GM20431 (cell line): ENCODE measurements around the gene TRIM47.

Experiments used
- in situ Hi-C: fragments of 300-500 bp; cut with MseI, MboI; formaldehyde crosslinking; loops from one replicate; pipeline ENCODE4 v1.15.0; 2020; ENCODE audit warnings: low sequenced_read_pairs; ENCODE audit not compliant: unreplicated experiment

Gene TRIM47

DNA sequence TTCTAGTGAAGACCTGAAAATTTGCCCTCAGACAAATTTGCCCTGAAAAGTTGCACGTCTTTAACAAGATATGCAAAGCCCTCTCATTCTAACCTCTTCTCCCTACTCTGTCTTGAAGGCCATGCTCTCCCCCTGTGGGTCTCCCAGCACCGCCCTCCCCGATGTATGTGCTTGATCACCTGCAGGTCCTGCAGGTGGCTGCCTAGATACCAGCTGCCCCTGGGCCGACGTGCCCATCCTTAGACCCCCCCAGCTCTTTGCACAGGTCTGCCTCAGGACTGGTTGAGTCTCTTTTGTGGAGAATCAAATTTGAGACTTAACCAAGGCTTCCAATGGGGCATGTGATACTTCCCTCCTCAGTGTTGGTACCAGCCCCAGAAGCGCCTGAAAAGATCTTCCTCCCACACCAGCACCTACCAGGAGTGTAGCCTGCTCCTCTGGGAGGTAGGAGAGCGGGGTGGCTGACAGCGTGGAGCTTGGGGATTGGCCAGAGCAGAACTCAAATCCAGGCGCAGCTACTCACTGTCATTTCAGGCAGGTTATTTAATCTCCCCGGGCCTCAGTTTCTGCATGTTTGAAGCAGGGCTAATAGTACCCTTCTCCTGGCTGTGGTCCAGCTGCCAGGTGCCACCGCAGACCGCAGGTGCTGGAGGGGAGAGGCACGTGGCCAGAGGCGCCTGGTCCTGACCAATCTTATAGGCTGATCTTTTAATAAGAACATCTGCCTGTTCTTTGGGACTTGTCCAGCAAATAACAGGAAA is 30.9 kb upstream of the TRIM47 start:
- in situ Hi-C loops = no loop called here

DNA sequence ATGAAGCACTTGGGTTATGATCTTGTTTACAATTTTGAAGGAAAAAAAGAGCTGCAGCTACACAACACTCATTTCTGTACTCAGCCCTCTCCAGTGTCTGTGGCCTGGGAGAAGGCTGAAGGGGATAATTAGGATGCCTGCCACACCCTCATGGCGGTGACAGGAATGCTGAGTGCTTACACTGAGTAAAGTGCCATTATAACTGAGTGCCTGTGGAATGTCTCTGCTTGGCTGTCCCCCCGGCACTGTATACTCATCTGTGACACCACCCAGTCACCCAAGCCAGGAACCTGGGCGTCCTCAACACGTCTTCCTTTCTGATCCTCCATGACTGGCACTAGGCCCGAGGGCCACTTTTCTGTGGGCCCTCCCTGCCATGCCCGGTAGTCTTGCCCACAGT is 29.8 kb upstream of the TRIM47 start:
- in situ Hi-C loops = no loop called here

DNA sequence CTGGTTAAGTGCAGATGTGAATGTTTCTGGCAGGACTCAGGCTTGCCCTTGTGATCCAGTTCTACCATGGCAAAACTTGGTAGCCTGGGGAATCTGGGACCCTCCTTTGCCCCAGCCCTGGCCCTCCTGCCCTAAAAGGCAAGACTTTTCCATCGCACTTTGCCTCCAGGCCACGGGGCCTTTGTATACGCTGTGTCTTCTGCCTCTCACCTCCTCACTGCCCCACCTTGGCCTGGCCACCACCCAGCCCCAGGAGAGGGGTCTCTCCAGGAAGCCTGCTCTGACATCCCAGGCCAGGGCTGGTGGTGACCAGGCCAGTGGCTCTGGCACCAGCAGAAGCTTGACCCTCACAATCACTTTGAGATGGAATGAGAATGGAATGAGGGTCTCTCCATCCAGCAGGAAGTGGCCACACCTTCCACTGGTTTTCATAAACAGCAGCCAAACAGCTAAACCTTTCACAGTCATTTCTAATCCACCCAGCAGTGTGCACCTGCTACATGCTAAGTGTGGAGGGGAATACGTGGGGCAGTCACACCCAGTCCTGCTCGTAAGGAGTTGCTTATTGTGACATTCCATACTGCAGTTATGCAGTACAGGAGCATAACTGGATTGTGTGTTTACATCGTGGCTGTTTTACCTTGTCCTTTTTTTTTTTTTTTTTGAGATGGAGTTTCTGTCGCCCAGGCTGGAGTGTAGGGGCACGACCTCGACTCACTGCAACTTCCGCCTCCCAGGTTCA is 27.9 kb upstream of the TRIM47 start:
- in situ Hi-C loops = no loop called here

DNA sequence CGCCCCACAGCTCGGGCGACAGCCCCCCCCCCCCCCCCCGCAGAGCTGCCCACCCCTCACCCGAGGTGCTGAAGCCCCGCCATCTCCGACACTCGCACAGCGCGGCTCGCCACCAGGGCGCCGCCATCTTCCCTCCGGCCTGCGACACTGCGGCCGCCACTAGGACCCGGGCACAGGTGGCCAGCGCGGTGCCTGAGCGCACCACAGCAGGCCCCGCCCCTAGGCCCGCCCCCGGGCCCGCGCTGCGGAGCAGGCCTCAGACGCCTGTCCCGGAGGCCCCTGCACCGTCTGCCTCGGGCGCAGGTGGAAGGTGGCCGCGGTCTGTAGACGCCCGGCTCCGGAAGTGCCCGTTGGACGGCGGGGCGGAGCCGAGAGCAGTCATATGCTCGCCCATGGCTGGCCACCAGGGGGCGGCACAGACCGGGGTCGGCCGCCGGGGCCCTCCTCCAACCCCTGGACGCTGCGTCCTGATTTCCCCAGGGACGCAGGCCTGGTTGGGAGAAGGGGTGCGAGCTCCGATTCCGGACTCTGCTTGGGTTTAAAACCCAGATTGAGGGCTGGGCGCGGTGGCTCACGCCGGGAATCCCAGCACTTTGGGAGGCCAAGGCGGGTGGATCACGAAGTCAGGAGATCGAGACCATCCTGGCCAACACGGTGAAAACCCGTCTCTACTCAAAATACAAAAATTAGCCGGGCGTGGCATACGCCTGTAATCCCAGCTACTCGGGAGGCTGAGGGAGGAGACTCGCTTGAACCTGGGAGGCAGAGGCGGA is 26.6 kb upstream of the TRIM47 start, which contains the start of gene MRPL38:
Gene MRPL38 (minus strand): TSS at position 136 of the 773 bp plus-strand sequence. CDS start 9 bp downstream, at position 127.
- in situ Hi-C loops = no loop called here

DNA sequence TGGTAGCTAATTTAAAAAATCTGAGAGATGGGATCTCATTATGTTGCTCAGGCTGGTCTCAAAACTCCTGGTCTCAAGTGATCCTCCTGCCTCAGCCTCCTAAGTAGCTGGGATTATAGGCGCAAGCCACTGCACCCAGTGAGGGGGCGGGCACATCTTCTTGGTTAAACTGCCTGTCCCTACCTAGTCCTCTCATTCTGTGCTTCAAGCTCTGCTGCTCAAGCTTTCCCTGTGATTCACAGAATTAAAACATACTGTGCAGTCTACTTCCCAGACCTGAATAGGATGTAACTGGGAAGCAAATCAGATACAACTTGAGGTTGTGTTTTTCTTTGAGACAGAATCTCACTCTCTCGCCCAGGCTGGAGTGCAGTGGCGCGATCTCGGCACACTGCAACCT is 24.0 kb upstream of the TRIM47 start:
- in situ Hi-C loops = no loop called here

DNA sequence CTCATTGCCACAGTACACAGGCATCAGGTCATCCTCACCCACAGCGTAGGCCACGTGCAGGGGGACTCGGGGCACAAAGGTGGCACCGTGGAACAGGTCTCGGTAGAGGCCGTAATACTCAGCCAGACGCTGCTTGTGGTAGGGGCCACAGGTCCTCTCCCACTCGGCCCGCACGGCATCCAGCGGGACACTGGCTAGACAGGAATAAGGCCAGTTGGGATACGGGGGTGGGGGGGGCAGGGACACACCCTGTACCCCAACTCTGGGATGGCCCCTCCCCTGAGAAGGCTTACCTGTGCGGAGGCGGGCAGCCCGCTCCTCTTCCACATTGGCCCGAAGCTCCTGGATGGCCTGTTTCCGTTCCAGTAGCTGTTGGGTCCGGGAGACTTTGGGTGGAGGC is 23.3 kb upstream of the TRIM47 start:
- in situ Hi-C loops = no loop called here

DNA sequence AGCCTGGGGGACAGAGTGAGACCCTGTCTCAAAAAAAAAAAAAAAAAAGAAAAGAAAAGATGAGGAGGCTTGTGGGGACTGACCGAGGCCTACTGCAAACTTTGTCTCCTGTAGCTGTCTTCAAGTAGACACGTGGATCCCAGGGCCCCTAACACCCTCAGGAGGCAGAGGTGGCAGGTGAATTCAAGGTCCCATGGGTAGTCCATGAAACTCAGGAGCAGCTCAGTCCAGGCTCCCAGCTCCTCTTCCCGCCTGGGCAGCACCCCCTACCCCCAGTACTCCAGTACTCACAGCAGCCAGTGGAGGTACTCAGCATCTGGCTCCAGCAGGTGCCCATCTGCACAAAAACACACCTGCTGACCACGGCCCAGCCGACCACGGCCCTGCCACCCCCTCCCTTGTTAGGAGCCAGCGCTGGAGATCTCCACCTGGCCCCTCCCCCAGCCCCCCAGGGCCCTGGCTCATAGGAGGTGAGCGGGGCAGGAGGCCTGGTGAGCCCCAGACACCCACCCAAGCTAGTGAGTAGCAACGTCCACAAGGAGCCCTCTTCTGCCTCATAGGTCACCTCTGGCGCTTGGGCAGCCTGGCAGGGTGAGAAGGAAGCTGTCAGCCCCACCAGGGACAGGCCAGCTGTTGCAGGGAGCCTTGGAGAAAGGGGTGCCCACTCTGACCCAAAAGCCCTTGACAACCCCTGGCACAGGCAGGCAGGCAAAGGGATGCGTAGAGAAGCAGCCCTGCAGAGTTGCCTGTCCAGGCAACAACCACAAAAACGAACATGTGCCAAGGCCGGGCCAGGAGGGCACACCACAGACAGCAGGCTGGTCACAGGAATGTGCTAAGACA is 22.5 kb upstream of the TRIM47 start:
- in situ Hi-C loops = no loop called here

DNA sequence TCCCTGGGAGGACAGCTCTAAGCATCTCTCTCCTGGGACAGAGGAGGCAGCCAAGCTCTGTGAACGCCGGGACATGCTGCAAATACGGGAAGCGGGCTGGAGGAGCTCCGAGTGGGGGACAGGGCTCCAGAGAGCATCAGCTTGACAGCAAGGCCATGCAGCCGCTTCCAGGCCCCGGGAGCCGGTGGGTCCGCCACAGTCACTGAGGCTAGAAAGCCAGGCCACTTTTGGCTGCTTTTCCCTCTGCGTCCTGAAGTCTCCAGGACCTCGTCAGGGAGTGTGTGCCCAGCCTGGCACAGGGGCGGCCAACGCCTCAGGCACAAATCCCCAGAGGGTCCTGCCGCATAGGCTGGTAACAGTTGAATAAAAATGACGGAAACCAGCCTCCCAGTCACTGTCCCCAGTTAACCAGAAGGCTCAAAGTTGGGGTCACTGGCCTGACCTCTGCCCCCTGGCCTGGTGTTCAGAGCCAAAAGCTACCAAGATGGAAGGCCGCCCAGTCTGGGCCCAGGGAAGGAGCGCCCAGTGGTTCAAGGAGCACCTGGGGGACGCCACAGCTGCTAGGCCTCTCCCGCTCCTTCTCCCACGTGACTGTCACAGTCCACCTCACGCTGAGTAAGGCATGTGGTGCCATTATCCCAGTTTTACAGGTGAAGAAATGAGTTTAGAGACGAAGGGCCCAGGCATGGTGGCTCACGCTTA is 21.5 kb upstream of the TRIM47 start:
- in situ Hi-C loops = no loop called here

DNA sequence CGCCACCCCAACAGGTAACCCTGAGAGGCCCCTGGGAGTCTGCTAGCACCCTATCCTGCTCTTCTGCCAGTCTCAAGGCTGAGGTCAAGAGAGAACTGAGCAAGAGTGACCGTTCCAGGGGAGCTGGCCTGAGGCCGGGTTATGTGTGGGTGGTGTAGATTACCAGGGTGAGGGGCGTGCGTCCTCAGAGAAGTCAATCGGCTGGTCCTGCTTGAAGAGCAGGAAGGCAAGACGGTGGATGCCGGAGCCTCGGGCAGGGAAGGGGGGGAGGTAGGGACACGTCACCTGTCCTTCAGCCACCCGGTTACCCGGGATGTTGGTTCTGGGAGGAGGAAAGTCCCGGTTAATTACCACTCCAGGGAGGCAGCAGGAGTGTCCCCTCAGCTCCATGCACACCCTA is 21.0 kb upstream of the TRIM47 start:
- in situ Hi-C loops = no loop called here

DNA sequence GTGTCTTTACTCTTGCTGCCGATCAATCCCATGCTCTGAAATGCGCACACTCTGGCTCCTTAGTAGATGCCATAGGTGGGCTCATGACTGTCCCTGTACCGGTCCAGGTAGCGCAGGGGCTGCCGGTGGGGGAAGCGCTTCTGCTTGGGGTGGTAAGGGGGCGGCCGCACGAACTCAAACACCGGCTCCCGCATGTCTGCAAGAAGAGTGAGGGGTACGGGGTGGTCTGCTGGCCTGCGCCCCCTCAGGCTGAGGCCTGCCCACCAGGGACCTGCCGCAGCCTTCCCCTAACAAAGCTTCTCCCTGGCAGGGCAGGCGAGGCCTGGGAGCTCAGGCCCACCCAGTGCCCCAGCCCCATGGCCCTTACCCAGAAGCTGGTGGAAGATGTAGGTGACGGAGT is 20.4 kb upstream of the TRIM47 start:
- in situ Hi-C loops = no loop called here

DNA sequence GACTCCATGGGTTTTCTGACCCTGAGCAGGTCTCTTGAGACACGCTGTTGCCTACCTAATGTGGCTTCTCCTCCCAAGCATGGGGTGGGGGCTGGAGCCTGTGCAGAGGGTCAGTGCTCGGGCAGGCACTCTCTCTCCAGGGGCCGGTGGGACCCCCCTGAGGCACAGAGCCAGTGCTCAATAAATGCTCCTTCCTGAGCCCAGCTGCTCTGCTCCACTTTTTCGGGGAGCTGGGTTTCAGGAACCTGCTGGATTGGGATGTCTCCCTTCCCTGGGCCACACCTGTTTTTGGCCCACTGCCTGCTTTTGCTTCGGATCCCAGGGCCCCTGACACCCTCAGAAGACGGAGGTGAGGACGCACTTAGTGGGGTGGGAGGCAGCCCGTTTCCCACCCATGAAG is 19.7 kb upstream of the TRIM47 start:
- in situ Hi-C loops = no loop called here

DNA sequence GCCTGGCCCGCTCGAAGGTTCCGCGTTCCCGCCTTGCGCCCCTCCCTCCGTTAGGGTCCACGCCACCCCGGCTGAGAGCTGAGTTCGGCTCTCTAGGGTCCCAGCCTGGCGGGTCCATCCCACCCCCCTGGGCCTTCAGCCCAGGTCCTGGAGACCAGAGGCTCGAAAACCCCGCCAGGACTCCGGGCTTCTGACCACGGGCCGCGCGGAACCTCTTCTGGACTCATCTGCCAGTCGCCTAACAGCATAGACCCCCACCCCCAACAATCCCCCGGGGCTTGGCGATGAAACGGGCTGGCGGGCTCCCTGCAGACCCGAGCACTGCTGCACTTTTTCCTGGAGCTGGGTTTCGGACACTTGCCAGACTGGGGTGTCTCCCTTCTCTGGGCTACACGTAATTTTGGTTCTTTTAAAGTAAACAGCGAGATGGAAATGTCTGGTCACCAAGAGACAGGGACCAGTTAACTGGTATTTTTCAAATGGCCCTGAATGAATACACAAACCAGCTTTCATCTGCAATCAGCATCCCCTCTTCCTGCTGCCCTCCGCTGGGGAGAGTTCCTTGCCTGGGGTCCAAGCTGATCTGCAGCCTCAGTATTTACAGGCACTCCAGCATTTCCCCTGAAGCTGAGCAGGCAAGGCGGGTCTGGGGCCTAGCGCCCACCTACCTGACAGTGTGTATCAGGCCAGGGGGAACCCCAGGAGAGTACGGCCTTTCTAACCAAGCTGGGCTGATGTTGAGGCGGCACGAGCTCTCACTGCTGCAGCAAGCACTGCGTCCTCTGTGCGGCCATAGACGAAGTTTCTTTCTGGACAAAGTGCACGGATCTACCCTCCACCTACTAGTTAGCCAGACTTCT is 19.0 kb upstream of the TRIM47 start:
- in situ Hi-C loops = no loop called here

DNA sequence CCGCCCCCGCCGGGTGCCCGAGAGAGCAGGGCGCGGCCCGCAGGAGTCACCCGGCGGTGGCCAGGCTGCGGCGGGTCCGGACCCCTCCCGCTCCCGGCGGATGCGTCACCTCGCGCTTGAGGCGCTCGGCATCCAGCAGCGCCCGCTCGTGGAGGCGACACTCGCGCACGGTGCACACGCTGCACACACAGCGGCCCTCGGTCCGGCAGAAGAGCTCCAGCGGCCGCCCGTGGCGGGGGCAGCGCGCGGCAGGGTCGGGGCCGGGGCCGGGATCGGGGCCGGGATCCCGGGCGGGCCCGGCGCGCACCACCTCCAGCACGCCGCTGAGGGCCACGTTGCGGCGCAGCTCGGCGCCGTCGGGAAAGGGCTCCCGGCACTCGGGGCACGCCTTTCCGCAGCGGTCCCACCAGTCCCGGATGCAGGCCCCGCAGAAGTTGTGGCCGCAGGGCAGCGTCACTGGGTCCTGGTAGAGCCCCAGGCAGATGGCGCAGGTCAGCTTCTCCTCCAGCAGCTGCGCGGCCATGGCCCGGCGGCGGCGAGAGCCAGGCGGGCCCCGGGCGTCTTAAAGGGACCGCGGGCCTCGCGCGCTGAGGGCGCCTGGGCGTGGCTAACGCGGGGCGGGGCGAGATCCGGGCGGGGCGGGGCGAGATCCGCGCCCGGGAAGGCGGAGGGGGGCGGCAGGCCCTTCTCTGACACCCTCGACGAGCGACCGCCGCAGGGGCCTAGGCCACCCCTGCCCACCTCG is 18.2 kb upstream of the TRIM47 start, which contains the start of gene TRIM65:
Gene TRIM65 (minus strand): TSS at position 537 of the 745 bp plus-strand sequence. CDS start 14 bp downstream, at position 523.
- in situ Hi-C loops = no loop called here

DNA sequence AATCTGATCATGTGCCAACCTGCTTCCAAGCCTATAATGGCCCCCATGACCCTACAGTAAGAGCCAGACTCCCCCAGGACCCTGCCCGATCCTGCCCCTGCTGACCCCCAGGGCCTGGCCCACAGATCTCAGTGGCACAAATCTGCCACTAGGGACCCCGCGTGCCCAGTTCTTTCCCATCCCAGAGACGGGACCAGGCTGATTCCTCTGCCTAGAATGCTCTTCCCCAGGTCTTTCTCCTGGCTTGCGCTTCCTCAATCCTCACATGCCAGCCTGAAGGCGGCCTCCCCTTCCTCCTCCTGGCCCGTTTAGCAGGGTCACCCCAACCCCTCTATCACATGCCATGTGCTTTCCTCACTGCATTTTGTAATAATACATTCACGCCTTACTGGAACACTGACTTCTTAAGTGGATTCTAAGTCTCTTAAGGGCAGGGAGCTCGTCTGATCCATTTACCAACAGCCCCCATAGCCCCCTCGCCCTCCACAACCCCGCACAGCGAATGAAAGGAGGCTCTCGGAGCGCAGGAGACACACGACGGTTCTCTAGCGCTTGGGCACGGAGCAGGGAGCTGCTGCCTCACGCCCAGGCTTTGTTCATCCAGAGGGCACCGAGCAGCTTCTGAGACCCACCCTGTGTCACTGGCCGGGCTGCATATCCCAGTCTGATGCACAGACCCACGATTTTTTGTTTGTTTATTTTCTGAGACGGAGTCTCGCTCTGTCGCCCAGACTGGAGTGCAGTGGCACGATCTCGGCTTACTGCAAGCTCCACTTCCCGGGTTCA is 17.2 kb upstream of the TRIM47 start:
- in situ Hi-C loops = no loop called here

DNA sequence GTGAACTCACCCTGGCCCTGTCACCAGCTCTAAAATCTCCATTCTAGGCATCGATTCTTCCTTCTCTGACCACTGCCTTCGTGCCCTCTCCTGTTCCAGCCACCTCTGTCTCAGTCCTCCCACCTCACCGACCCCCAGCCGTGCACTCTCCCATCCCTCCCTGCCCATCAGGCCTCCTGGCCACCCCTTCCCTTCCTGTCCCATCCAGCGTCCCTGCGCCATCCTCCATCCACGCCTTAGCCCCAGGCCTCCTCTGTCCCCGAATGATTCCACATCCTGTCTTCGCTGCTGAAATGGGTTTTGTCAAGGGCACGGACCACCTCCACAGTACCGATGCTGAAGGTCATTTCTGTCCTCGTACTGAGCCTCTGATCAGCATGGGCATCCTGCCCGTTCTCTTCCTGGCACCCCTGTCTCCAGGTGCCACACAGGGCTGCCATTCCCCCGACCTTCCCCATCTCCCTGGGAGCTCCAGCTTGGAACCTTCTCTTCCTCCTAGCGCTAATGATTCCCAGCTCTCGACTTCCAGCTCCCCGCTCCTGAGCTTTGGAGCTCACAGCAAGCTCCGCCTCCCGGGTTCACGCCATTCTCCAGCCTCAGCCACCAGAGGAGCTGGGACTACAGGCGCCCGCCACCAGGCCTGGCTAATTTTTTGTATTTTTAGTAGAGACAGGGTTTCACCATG is 15.8 kb upstream of the TRIM47 start:
- in situ Hi-C loops = no loop called here

DNA sequence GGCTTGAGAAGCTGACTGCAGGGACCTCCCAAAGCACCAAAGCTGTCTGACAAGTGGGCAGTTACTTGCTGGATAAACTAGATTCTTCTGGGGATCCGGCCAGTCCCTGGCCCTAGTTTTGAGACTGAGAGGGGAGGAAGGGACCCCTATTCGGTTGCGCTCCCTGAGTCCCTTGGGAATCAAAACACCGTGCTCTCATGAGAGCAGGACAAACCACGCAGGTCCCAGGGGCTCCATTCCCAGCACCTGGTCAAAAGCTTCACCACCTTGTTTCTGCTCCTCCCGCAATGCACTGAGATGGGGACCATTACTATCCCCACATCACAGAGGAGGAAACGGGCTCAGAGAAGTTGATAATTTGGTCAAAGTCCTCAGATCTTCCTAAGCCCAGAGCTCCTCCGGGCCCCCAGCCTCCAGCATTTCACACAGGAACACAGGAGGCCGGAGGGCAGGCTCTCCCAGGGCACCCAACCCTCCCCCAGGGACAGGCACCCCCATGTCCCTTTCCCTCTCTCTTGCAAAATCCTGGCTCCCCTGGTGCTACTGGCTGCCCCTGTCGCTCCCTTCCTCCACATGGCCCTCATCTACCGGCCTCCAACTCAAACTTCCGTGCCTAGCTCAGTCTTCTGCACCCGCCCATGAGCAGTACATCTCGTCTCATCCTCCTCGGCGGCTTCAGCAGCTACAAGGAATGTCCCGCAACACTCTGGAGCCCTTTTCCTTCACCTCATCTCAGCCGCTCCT is 15.1 kb upstream of the TRIM47 start:
- in situ Hi-C loops = no loop called here
